Body of pancreas (tissue), 4 donors: ENCODE data around the gene CTSC. TPM values are rescaled to one million over a fixed set of nuclear protein-coding genes. Genes with fewer than 3 reads are reported as not detected.

Experiments used
- ATAC-seq: fragments of 150-250 bp; one replicate; pipeline ENCODE4 v1.9.1; 2016
- DNase-seq, 4 donors: peaks; one replicate each; pipeline ENCODE4 v3.0.0-alpha.2; 2019
- H3K27ac ChIP-seq, 4 donors: fragments of 200-600 bp; sonication (generic); 1 replicate in 3 of 4; 2 replicates in 1 of 4; pipeline versions ENCODE4 v1.5.1 to v1.6.1; 2016 to 2019; ENCODE audit warnings: mild to moderate bottlenecking in 1 of 4, mixed read lengths in 1 of 4, moderate library complexity in 1 of 4
- H3K27me3 ChIP-seq, 2 donors: fragments of 200-600 bp; sonication (generic); one replicate each; pipeline ENCODE4 v1.6.0; 2016; ENCODE audit warnings: mild to moderate bottlenecking in 1 of 2
- H3K36me3 ChIP-seq, 2 donors: fragments of 200-600 bp; sonication (generic); replicated peaks in 1 of 2; 2 replicates each; pipeline ENCODE4 v1.5.1; 2016; ENCODE audit warnings: low read depth in 2 of 2; ENCODE audit not compliant: insufficient read depth in 1 of 2
- H3K4me1 ChIP-seq: fragments of 200-600 bp; sonication (generic); one replicate; pipeline ENCODE4 v1.6.0; 2016
- H3K4me3 ChIP-seq, 2 donors: fragments of 200-600 bp; sonication (generic); 1 replicate in 1 of 2; 2 replicates in 1 of 2; pipeline ENCODE4 v1.5.1; 2016 to 2019
- H3K9me3 ChIP-seq, 3 donors: fragments of 200-600 bp; sonication (generic); 1 replicate in 2 of 3; 2 replicates in 1 of 3; pipeline ENCODE4 v1.5.1; 2016
- POLR2A ChIP-seq, 3 donors: fragments of 450-650 bp; IDR thresholded peaks; one replicate each; pipeline ENCODE4 v1.6.1; 2016; ENCODE audit warnings: antibody characterized with exemption in 3 of 3, mild to moderate bottlenecking in 2 of 3
- WGBS, 2 donors: methylation state at CpG; one replicate each; pipeline ENCODE4 v1.1.5; 2017; 5-methylcytosine and 5-hydroxymethylcytosine counted together
- intact Hi-C: fragments of 100-400 bp; cut with DNase I; formaldehyde crosslinking; loops from one replicate; pipeline ENCODE4 v1.15.1; 2023
- total RNA-seq, 2 donors: library from RNA; depleted of rRNA; stranded (reverse); fragments of >200 nt; gene quantifications; one replicate each; pipeline ENCODE4 v1.1.0, GENCODE V29; 2016
- TF ChIP-seq, protein P1 (sequence below), 7 experiments: fragments of 450-650 bp in 4 of 7; fragments of 200-600 bp in 3 of 7; sonication (generic) in 3 of 7; IDR thresholded peaks; one replicate each; pipeline ENCODE4 v1.5.1; 2016 to 2019; ENCODE audit warnings: antibody characterized with exemption in 7 of 7

CTSC gene
- total RNA-seq, 2 donors from 2014 or later = 23.4 to 37.6 TPM

DNA sequence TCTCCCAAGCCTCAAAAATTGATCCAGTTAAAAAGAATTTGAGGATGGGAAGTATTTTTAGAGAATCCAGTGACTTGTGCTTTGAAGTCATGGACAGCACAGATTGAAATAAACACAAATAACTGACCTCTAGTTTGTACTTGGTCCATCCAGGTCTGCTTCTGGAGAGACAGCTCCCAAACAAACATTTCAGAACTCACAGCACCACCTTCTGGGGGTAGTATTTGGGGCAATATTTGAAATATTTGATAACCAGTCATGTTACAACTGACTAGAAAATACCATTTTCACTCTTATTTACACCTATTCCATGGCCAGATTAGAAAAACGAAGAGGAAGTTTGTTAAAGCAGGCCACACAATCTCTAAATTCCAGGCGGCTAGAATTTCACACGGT lies 56.2 kb downstream of the CTSC start:
- Histone ChIP-seq H3K27ac (no peak overlapping the region), H3K27me3 (no peaks in the 10 kb centered on the region), H3K4me3 (no peak overlapping the region), H3K4me1 (no peaks in the 10 kb centered on the region), H3K36me3 (no peaks in the 10 kb centered on the region), H3K9me3 (no peaks in the 10 kb centered on the region)
- WGBS, 2 donors = 51 to 66% methylated on average over 3 of the region's 3 CpGs
- ATAC-seq (no peak), DNase-seq (no peak)
- intact Hi-C loops = no loop called here
- TF ChIP-seq, protein P1, sequence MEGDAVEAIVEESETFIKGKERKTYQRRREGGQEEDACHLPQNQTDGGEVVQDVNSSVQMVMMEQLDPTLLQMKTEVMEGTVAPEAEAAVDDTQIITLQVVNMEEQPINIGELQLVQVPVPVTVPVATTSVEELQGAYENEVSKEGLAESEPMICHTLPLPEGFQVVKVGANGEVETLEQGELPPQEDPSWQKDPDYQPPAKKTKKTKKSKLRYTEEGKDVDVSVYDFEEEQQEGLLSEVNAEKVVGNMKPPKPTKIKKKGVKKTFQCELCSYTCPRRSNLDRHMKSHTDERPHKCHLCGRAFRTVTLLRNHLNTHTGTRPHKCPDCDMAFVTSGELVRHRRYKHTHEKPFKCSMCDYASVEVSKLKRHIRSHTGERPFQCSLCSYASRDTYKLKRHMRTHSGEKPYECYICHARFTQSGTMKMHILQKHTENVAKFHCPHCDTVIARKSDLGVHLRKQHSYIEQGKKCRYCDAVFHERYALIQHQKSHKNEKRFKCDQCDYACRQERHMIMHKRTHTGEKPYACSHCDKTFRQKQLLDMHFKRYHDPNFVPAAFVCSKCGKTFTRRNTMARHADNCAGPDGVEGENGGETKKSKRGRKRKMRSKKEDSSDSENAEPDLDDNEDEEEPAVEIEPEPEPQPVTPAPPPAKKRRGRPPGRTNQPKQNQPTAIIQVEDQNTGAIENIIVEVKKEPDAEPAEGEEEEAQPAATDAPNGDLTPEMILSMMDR (IDR thresholded peaks at IDR 0.05) = peak in 3 of 7 experiments; percentile 14 to 32 (median 21)
- no peak for TF ChIP-seq POLR2A (IDR thresholded peaks at IDR 0.05)

DNA sequence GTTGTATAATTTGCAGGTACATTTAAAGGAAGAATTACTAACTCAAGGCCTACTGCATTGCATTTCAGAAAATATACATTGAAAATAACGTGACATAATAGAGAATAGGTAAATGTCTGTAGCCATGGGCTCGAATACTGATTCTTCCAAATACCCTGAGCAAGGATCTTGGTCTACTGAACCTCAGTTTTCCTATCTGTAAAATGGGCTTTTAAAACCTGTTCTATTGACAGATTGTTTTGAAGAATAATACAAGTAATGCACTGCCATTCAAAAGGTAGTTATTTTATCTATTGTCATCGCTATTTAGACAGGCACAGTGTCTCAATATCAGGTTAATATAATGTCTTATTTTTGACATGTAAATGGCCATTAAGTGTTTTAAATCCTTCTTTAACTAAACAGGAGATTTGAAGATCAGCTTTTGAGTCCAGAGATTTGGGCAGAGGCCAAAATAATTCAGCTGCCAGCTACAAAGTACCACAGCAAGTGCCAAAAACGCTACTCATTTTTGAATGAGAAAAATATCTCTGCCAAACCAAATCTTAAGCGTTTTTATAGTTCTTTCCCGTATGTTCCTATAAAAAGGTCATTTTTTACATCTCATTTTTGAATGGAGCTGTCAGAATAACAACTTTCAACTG lies 56.7 kb downstream of the CTSC start:
- Histone ChIP-seq H3K27me3 (no peaks in the 10 kb centered on the region), H3K27ac (no peak overlapping the region), H3K4me3 (no peak overlapping the region), H3K36me3 (no peaks in the 10 kb centered on the region), H3K4me1 (no peaks in the 10 kb centered on the region), H3K9me3 (no peaks in the 10 kb centered on the region)
- no peak for ATAC-seq
- no peak for TF ChIP-seq POLR2A (IDR thresholded peaks at IDR 0.05)
- TF ChIP-seq, protein P1 (IDR thresholded peaks at IDR 0.05) = no peak
- 42 to 44% methylated on average over 6 of the region's 6 CpGs for WGBS, 2 donors
- intact Hi-C loops = no loop called here
- DNase-seq = peak in 3 of 4 donors; percentile 9 to 39 (median 31)

DNA sequence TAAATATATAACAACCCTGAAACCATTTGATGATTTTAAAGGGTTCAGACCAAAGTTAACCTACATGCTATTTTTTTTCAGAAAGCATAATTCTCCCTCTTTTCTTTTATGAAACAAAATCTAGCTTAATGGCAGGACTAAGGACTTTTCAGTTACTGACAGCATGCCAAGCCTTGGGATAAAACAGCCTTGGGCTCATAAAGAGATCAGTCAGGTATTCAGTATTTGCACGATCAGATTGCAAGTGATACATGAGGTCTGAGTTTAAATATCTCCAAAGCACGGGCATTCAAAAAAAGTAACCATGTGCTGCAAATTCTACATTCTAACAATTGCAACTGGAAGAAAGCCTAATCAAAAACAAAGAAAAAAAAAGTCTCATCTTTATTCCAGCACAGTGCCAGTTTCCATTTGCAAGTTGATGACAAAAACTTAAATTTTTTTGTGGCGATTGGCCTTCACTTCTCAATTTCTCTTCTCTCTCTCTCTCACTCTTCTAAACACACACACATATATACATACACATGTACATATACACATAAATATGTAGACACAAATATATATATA lies 60.1 kb downstream of the CTSC start:
- ATAC-seq = no peak
- H3K27me3 ChIP-seq = no peaks in the 10 kb centered on the region
- WGBS, 2 donors = 46 to 49% methylated on average over 3 of the region's 3 CpGs
- DNase-seq = no peak
- H3K9me3 ChIP-seq = no peaks in the 10 kb centered on the region
- H3K4me3 ChIP-seq = no peak overlapping the region
- no peak overlapping the region for H3K27ac ChIP-seq
- TF ChIP-seq POLR2A (IDR thresholded peaks at IDR 0.05) = no peak
- TF ChIP-seq, protein P1 (IDR thresholded peaks at IDR 0.05) = no peak
- no peaks in the 10 kb centered on the region for H3K36me3 ChIP-seq
- intact Hi-C loops = no loop called here
- H3K4me1 ChIP-seq = no peaks in the 10 kb centered on the region

DNA sequence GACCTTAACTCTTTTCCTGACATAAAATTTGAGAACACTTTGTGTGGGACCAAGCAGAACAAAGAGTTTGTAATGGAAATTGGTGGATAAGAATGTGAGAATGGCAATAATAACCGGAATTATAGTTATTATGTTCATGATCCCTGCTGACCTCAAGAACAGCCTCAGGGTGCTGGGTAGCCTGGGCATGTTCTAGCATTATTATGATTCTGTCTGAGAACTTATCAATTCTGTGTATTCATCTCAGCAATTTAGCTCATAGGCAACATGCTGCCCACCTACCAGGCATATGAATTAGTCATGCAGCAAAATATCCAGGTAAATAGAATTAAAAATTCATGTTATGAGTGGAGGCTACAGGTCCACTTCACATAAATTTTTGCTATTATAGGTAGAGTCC lies 61.9 kb downstream of the CTSC start:
- DNase-seq (no peak), ATAC-seq (no peak)
- intact Hi-C loops = no loop called here
- H3K27me3 ChIP-seq = no peaks in the 10 kb centered on the region
- H3K27ac ChIP-seq = no peak overlapping the region
- H3K36me3 ChIP-seq = no peaks in the 10 kb centered on the region
- TF ChIP-seq POLR2A (IDR thresholded peaks at IDR 0.05) = no peak
- TF ChIP-seq, protein P1 (IDR thresholded peaks at IDR 0.05) = no peak
- no peak overlapping the region for H3K4me3 ChIP-seq
- H3K4me1 ChIP-seq = no peaks in the 10 kb centered on the region
- no peaks in the 10 kb centered on the region for H3K9me3 ChIP-seq
- WGBS, 2 donors = 74 to 82% methylated on average over 1 of the region's 1 CpG

DNA sequence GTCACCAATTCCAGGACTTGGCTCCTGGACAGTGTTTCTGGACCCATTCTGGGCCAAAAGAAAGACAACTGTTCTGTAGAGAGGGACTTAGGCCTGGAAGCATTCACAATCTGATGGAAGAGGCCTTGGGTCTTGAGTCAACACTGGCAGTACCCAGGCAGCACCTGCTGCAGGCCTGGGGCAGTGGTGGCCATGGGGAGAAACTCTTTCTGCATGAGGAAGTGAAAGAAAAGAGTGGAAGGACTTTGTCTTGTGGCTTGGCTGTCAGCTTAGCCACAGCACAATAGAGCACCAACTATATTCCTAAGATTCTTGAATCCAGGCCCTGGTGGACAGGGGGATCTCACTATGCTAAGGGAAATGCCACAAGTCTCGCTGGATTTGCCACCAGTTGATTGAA lies 70.6 kb downstream of the CTSC start:
- DNase-seq (no peak), ATAC-seq (no peak)
- Histone ChIP-seq H3K27ac (no peak overlapping the region), H3K27me3 (no peaks in the 10 kb centered on the region), H3K4me1 (no peaks in the 10 kb centered on the region), H3K4me3 (no peak overlapping the region), H3K36me3 (no peaks in the 10 kb centered on the region), H3K9me3 (no peaks in the 10 kb centered on the region)
- intact Hi-C loops = no loop called here
- 78% methylated on average over 1 of the region's 1 CpG; no CpG with 5 or more reads in 1 of the 2 donors for WGBS, 2 donors
- TF ChIP-seq, protein P1 (IDR thresholded peaks at IDR 0.05) = no peak
- no peak for TF ChIP-seq POLR2A (IDR thresholded peaks at IDR 0.05)
